ENCODE measurements around the gene CCDC59. TPM values are rescaled to one million over a fixed set of nuclear protein-coding genes. Genes with fewer than 3 reads are reported as not detected.

Gene CCDC59, protein sequence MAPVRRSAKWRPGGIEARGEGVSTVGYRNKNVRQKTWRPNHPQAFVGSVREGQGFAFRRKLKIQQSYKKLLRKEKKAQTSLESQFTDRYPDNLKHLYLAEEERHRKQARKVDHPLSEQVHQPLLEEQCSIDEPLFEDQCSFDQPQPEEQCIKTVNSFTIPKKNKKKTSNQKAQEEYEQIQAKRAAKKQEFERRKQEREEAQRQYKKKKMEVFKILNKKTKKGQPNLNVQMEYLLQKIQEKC
- 35.7 and 67.1 TPM in 2 replicates for total RNA-seq

DNA sequence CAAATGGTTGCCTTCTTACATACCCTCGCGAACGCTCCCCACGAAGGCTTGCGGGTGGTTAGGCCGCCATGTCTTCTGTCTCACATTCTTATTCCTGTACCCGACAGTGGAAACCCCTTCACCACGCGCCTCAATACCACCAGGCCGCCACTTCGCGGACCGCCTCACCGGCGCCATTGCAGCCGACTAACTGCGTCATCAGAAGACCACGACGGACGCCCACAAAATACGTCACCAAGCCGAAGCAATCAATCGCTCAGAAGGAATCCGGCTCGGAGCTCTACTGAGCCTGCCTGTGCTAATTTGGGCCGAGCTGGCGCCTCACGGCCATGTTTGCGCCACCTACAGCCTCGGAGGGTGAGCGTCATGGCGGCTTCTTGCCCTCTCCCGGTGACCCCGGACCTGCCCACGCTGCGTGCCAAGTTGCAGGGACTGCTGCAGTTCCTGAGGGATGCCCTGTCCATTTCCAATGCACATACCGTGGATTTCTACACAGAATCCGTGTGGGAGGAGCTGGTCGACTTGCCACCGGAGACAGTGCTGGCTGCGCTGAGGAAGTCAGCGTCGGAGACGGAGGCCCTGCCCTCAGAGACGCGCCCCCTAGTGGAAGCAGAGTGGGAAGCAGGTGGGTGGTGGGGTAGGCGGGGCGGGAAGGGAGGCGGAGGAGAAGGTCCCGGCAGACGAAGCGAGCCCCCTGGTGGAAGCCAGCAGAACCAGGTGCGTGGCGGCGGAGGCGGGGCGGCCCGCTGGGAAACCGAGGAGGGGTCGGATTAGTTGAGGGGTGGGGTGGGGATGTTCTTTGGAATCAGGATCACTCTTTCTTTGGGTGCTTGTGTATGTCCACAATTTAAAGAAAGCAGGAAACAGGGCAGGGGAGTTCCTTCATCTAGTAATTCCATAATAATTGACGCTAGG lies at the start of gene CCDC59, which contains the start of gene METTL25:
TSS of gene CCDC59 (minus strand) at position 188 of the 915 bp plus-strand sequence. CDS start at position 177, 11 bp downstream.
TSS of gene METTL25 (plus strand) at position 330 of the 915 bp plus-strand sequence. CDS start at position 367, 37 bp downstream.

Other genes starting within 250 kb of the CCDC59 start
- 10.9 and 12.1 TPM in 2 replicates for gene METTL25, start 142 bp upstream of the CCDC59 start, total RNA-seq

Data from smooth muscle cell of trachea (primary cell).